ENCODE results near the gene EHD4.

EHD4 gene

DNA sequence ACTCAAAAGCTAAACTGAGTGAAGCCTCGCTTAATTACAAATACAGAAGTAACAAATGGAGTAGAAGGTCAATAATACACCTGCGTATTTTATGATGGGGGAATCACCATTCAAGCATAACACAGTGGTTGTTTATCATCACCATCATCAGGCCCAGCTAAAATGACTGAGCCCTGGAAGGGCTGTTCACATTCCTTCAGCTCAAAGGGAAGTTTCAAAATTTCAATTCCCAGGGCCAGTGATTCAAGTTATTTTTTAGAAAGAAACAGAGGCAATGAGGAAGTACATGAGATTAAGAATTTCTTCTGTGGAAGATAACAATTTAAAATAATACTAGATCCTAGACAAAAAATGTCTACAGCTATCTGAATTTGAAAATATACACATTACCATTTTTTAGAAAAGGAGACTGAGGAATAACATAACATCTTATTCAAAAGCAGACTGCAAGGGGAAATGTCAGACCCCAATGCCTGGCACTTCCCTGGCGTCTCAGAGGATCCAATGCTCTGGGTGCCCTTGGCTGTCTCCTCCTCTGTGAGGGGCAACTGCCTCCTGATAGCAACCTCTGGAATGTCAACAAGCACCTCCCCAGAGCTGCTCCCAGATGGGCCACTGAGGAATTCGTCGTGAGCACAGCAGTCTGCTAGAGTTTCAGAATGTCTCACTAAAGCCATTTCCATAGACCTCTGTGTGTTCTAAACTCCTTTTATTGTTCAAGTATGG lies 22.8 kb downstream of the EHD4 start:
- TF ChIP-seq, protein P1, sequence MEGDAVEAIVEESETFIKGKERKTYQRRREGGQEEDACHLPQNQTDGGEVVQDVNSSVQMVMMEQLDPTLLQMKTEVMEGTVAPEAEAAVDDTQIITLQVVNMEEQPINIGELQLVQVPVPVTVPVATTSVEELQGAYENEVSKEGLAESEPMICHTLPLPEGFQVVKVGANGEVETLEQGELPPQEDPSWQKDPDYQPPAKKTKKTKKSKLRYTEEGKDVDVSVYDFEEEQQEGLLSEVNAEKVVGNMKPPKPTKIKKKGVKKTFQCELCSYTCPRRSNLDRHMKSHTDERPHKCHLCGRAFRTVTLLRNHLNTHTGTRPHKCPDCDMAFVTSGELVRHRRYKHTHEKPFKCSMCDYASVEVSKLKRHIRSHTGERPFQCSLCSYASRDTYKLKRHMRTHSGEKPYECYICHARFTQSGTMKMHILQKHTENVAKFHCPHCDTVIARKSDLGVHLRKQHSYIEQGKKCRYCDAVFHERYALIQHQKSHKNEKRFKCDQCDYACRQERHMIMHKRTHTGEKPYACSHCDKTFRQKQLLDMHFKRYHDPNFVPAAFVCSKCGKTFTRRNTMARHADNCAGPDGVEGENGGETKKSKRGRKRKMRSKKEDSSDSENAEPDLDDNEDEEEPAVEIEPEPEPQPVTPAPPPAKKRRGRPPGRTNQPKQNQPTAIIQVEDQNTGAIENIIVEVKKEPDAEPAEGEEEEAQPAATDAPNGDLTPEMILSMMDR (IDR thresholded peaks at IDR 0.05; ENCODE audit: low read depth, low read length) = no peak
- TF ChIP-seq MYC (IDR thresholded peaks at IDR 0.05; ENCODE audit: low read depth, low read length) (no peak), POLR2A (IDR thresholded peaks at IDR 0.05; ENCODE audit: extremely low read depth, insufficient read length) (no peak)
- TF ChIP-seq, protein P2, sequence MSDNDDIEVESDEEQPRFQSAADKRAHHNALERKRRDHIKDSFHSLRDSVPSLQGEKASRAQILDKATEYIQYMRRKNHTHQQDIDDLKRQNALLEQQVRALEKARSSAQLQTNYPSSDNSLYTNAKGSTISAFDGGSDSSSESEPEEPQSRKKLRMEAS (IDR thresholded peaks at IDR 0.05; ENCODE audit: low read depth, low read length) = no peak
- no peak for DNase-seq (ENCODE audit: low read depth)
- no peak overlapping the region for H3K4me3 ChIP-seq (ENCODE audit: low read depth, low read length)

DNA sequence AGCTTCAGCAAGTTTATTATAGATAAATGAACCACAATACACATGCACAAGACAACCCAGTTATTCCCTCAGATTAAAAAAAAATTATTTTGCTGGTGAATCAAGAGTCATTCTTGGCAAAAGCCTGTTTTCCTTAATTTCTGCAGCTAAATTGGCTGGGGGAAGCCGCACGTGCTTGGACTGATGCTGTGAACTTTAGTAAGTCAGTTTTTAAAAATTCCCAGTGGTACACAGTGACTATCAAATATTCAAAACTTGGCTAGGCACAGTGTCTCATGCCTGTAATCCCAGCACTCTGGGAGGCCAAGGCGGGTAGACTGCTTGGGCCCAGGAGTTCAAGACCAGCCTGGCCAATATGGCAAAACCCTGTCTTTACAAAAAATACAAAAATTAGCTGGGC lies 23.9 kb downstream of the EHD4 start:
- H3K4me3 ChIP-seq (ENCODE audit: low read depth, low read length) = no peak overlapping the region
- DNase-seq (ENCODE audit: low read depth) = no peak
- TF ChIP-seq, protein P2 (IDR thresholded peaks at IDR 0.05; ENCODE audit: low read depth, low read length) = no peak
- TF ChIP-seq POLR2A (IDR thresholded peaks at IDR 0.05; ENCODE audit: extremely low read depth, insufficient read length) (no peak), MYC (IDR thresholded peaks at IDR 0.05; ENCODE audit: low read depth, low read length) (no peak)
- TF ChIP-seq, protein P1 (IDR thresholded peaks at IDR 0.05; ENCODE audit: low read depth, low read length) = no peak

DNA sequence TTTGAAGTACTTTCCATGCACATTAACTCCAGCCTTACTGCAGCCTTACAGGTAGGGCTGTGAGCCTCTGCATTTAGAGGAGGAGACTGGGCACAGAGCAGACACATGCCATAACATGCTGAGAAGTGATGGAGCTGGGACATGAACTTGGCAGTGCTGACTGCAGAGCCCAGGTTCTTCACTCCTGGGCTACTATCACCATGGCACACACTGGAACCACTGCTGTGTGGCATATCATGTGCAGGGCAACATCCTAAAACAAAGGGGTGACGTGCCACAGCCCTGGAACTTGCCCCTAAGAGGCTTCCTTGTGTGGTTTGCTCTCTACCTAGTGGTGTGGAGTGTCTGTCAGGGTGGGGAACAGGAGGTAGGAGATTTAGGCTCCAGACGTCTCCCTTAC lies 25.4 kb downstream of the EHD4 start:
- H3K4me3 ChIP-seq (ENCODE audit: low read depth, low read length) = no peak overlapping the region
- no peak for DNase-seq (ENCODE audit: low read depth)
- TF ChIP-seq POLR2A (IDR thresholded peaks at IDR 0.05; ENCODE audit: extremely low read depth, insufficient read length) = no peak
- TF ChIP-seq MYC (IDR thresholded peaks at IDR 0.05; ENCODE audit: low read depth, low read length) = no peak
- TF ChIP-seq, protein P1 (IDR thresholded peaks at IDR 0.05; ENCODE audit: low read depth, low read length) = no peak

DNA sequence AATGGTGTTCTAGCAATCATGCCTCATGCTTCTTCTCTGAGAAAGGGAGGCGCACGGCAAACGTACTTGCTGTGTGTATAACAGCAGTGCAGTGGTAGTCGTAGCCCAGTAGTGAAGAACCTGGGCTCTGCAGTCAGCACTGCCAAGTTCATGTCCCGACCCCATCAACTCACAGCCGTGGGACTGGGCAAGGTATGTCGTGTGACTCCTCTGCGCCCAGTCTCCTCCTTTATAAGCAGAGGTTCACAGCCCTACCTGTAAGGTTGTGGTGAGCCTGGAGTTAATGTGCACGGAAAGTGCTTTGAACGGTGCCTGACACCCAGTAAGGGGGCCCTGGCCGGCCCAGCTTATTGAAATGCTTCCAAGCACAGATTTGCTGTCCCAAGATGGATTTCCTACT lies 26.6 kb downstream of the EHD4 start:
- no peak overlapping the region for H3K4me3 ChIP-seq (ENCODE audit: low read depth, low read length)
- no peak for TF ChIP-seq POLR2A (IDR thresholded peaks at IDR 0.05; ENCODE audit: extremely low read depth, insufficient read length)
- TF ChIP-seq, protein P1 (IDR thresholded peaks at IDR 0.05; ENCODE audit: low read depth, low read length) = no peak
- TF ChIP-seq, protein P2 (IDR thresholded peaks at IDR 0.05; ENCODE audit: low read depth, low read length) = no peak
- TF ChIP-seq MYC (IDR thresholded peaks at IDR 0.05; ENCODE audit: low read depth, low read length) = no peak
- no peak for DNase-seq (ENCODE audit: low read depth)

DNA sequence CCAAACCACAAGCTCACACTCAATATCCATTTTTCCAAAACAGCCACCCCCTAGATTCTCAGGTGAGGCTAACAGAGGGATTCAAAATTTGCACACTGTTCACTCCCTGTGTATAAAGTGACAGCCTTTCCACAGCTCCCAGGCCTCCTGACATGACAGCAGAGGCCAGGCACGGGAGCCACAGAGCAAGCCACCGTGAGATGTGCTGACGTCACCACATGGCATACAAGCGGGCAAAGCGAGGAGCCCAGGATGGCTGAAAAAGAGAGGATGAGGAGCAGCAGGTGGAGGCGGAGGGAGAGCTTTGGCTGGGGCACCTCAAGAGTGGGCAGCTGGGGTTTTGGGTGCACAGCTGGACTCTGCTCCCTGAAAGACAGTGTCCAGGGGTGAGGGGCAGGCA lies 27.1 kb downstream of the EHD4 start:
- TF ChIP-seq, protein P2 (IDR thresholded peaks at IDR 0.05; ENCODE audit: low read depth, low read length) = no peak
- TF ChIP-seq MYC (IDR thresholded peaks at IDR 0.05; ENCODE audit: low read depth, low read length) = no peak
- H3K4me3 ChIP-seq (ENCODE audit: low read depth, low read length) = no peak overlapping the region
- DNase-seq (ENCODE audit: low read depth) = no peak

DNA sequence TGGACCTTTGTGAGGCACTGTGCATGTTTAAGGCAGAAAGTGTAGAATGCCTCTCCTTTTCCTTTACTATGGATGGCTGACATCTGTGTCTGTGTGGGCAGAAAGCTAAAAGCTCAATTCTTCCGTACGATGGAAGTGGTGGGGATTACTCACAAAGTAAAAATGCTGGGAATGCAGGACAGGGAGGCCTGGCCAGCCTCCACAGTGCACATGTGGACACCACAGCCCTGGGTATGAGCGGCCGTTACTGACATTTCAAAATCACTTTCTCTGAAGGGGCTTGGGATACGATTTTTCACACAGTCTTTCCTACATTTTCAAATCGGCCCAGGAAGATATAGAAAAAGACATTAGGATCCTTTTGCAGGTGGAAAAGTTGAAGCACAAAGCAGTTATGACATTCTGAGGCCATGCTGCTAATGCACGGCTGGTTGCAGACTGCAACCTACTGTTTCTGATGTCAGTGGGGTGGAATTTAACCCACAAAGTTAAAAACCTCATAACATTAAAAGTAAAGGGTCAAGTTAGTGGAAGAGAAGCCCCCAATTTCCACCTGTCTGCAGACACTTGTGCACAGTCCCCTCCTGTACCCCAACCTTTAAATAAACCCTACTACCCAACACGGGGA lies 27.9 kb downstream of the EHD4 start:
- no peak overlapping the region for H3K4me3 ChIP-seq (ENCODE audit: low read depth, low read length)
- DNase-seq (ENCODE audit: low read depth) = no peak
- TF ChIP-seq POLR2A (IDR thresholded peaks at IDR 0.05; ENCODE audit: extremely low read depth, insufficient read length) (no peak), MYC (IDR thresholded peaks at IDR 0.05; ENCODE audit: low read depth, low read length) (no peak)
- TF ChIP-seq, protein P2 (IDR thresholded peaks at IDR 0.05; ENCODE audit: low read depth, low read length) = no peak
- TF ChIP-seq, protein P1 (IDR thresholded peaks at IDR 0.05; ENCODE audit: low read depth, low read length) = no peak
